H1 (cell line): ENCODE data around the gene CXCR5. TPM values are rescaled to one million over a fixed set of nuclear protein-coding genes. Genes with fewer than 3 reads are reported as not detected.

Experiments
- CTCF ChIA-PET: fragments of 300-600 bp; sonication (Branson Sonifier 250); formaldehyde crosslinking; loops from one replicate; lab custom pipeline; 2021; ENCODE audit not compliant: partially characterized antibody; lab: Charles Lee
- POLR2A ChIA-PET: fragments of 300-600 bp; sonication (Branson Sonifier 250); formaldehyde crosslinking; loops from one replicate; lab custom pipeline; 2021; ENCODE audit warnings: inconsistent platforms; ENCODE audit not compliant: partially characterized antibody; lab: Charles Lee
- DNase-seq, 2 experiments: peaks; one replicate each; pipeline versions ENCODE4 v3.0.0 to v3.0.0-alpha.2; 2010 to 2022; ENCODE audit warnings: low spot score in 2 of 2, low read depth in 1 of 2, mixed read lengths in 1 of 2
- FAIRE-seq: peaks from 2 replicates; lab custom pipeline; 2011; peaks lifted over from hg19 to GRCh38; lab: Jason Lieb, UNC
- H2AFZ ChIP-seq: 2 replicates; pipeline ENCODE4 v1.8.1; 2012; ENCODE audit warnings: low read length, inconsistent platforms
- H2AK5ac ChIP-seq: 2 replicates; pipeline ENCODE4 v1.6.1; 2013; ENCODE audit warnings: low read depth, low read length
- H2BK120ac ChIP-seq: replicated peaks from 2 replicates; pipeline ENCODE3; 2013; ENCODE audit warnings: low read depth, low read length, inconsistent platforms
- H2BK12ac ChIP-seq: 2 replicates; pipeline ENCODE4 v1.6.1; 2013; ENCODE audit warnings: low read depth, low read length
- H2BK15ac ChIP-seq: 2 replicates; pipeline ENCODE4 v1.6.1; 2013; ENCODE audit warnings: low read length
- H2BK20ac ChIP-seq: 2 replicates; pipeline ENCODE4 v1.6.1; 2013; ENCODE audit warnings: low read length
- H2BK5ac ChIP-seq: 2 replicates; pipeline ENCODE4 v1.6.1; 2013; ENCODE audit warnings: low read depth, low read length
- H3K14ac ChIP-seq: 2 replicates; pipeline ENCODE4 v1.6.1; 2013; ENCODE audit warnings: inconsistent platforms; ENCODE audit not compliant: insufficient read length
- H3K18ac ChIP-seq: 2 replicates; pipeline ENCODE4 v1.6.1; 2013; ENCODE audit warnings: low read length; ENCODE audit errors: extremely low read depth
- H3K23ac ChIP-seq: 2 replicates; pipeline ENCODE4 v1.6.1; 2013; ENCODE audit warnings: inconsistent platforms; ENCODE audit not compliant: insufficient read length
- H3K23me2 ChIP-seq: 2 replicates; pipeline ENCODE4 v1.6.1; 2013; ENCODE audit warnings: low read depth, low read length
- H3K27ac ChIP-seq: 2 replicates; pipeline ENCODE4 v1.6.1; 2011; ENCODE audit warnings: low read depth, low read length, inconsistent platforms
- H3K27me3 ChIP-seq, 4 experiments: replicated peaks in 1 of 4; 1 replicate in 1 of 4; 2 replicates in 3 of 4; pipeline versions ENCODE4 v1.6.1 to v1.8.1; 2011 to 2013; ENCODE audit warnings: low read length in 3 of 4, mild to moderate bottlenecking in 3 of 4, inconsistent platforms in 2 of 4, mixed read lengths in 2 of 4, moderate library complexity in 1 of 4; ENCODE audit not compliant: control insufficient read depth in 3 of 4, insufficient read depth in 3 of 4; ENCODE audit errors: extremely low read depth in 1 of 4
- H3K36me3 ChIP-seq, 4 experiments: 2 replicates each; pipeline versions ENCODE4 v1.6.1 to v1.8.1; 2011 to 2013; ENCODE audit warnings: mild to moderate bottlenecking in 4 of 4, low read length in 3 of 4, moderate library complexity in 2 of 4, control low read depth in 1 of 4, inconsistent platforms in 1 of 4; ENCODE audit not compliant: insufficient read depth in 4 of 4, control insufficient read depth in 2 of 4
- H3K4ac ChIP-seq: replicated peaks from 2 replicates; pipeline ENCODE3; 2013; ENCODE audit warnings: low read length, low read depth, mixed read lengths, inconsistent platforms; ENCODE audit not compliant: insufficient read length
- H3K4me1 ChIP-seq, 4 experiments: replicated peaks in 1 of 4; 1 replicate in 1 of 4; 2 replicates in 3 of 4; pipeline versions ENCODE4 v1.6.1 to v1.8.1; 2011 to 2013; ENCODE audit warnings: low read length in 3 of 4, inconsistent platforms in 2 of 4, mixed read lengths in 1 of 4; ENCODE audit not compliant: insufficient read depth in 4 of 4, control insufficient read depth in 3 of 4
- H3K4me2 ChIP-seq, 2 experiments: 2 replicates each; pipeline versions ENCODE4 v1.6.1 to v1.8.1; 2011 to 2013; ENCODE audit warnings: low read depth in 2 of 2, low read length in 2 of 2, control low read depth in 1 of 2, inconsistent platforms in 1 of 2, mild to moderate bottlenecking in 1 of 2; ENCODE audit not compliant: insufficient read depth in 1 of 2
- H3K4me3 ChIP-seq, 4 experiments: fragments of 200-600, 300-600 bp in 1 of 4; sonication (generic), shearing (Covaris generic), sonication (Bioruptor Twin) in 1 of 4; 2 replicates each; pipeline versions ENCODE4 v1.5.1 to v1.8.1; 2011 to 2016; ENCODE audit warnings: low read length in 4 of 4, low read depth in 3 of 4, control low read depth in 2 of 4, inconsistent platforms in 2 of 4, mild to moderate bottlenecking in 2 of 4, mixed read lengths in 1 of 4, moderate library complexity in 1 of 4; ENCODE audit not compliant: insufficient read depth in 2 of 4; ENCODE audit errors: extremely low read depth in 1 of 4
- H3K56ac ChIP-seq: replicated peaks from 2 replicates; pipeline ENCODE3; 2013; ENCODE audit warnings: low read depth, mild to moderate bottlenecking, mixed read lengths, low read length, inconsistent platforms; ENCODE audit not compliant: insufficient read length
- H3K79me1 ChIP-seq: 2 replicates; pipeline ENCODE4 v1.6.1; 2013; ENCODE audit warnings: low read depth, low read length, control low read depth
- H3K79me2 ChIP-seq, 2 experiments: 2 replicates each; pipeline versions ENCODE4 v1.6.1 to v1.8.1; 2012 to 2013; ENCODE audit warnings: low read length in 2 of 2, mild to moderate bottlenecking in 2 of 2, inconsistent platforms in 1 of 2; ENCODE audit not compliant: insufficient read depth in 2 of 2, control insufficient read depth in 1 of 2
- H3K9ac ChIP-seq, 4 experiments: replicated peaks in 1 of 4; 1 replicate in 1 of 4; 2 replicates in 3 of 4; pipeline versions ENCODE4 v1.6.1 to v1.8.1; 2011 to 2013; ENCODE audit warnings: low read depth in 3 of 4, low read length in 3 of 4, control low read depth in 2 of 4, mild to moderate bottlenecking in 2 of 4, moderate library complexity in 2 of 4, inconsistent platforms in 1 of 4; ENCODE audit errors: extremely low read depth in 1 of 4
- H3K9me3 ChIP-seq, 2 experiments: 2 replicates each; pipeline versions ENCODE4 v1.6.1 to v1.8.1; 2012 to 2013; ENCODE audit warnings: mild to moderate bottlenecking in 2 of 2, moderate library complexity in 2 of 2, control low read depth in 1 of 2, inconsistent platforms in 1 of 2, low read depth in 1 of 2, low read length in 1 of 2, mixed read lengths in 1 of 2; ENCODE audit not compliant: insufficient read depth in 2 of 2
- H4K20me1 ChIP-seq, 2 experiments: replicated peaks in 1 of 2; 2 replicates each; pipeline versions ENCODE3 to v1.8.1; 2011 to 2013; ENCODE audit warnings: inconsistent platforms in 2 of 2, low read length in 2 of 2, mild to moderate bottlenecking in 1 of 2; ENCODE audit not compliant: insufficient read depth in 2 of 2, control insufficient read depth in 1 of 2
- H4K5ac ChIP-seq: 2 replicates; pipeline ENCODE4 v1.6.1; 2013; ENCODE audit warnings: low read length, low read depth, mixed read lengths, inconsistent platforms; ENCODE audit not compliant: insufficient read length
- H4K8ac ChIP-seq: 2 replicates; pipeline ENCODE4 v1.8.0; 2013; ENCODE audit warnings: mild to moderate bottlenecking, moderate library complexity, low read length, inconsistent platforms; ENCODE audit not compliant: insufficient read depth; ENCODE audit errors: extremely low read depth
- H4K91ac ChIP-seq: replicated peaks from 2 replicates; pipeline ENCODE3; 2013; ENCODE audit warnings: low read length, mixed read lengths, inconsistent platforms; ENCODE audit not compliant: insufficient read length
- EGR1 ChIP-seq: IDR thresholded peaks from 2 replicates; pipeline ENCODE4 v1.6.1; 2011; ENCODE audit warnings: low read depth, low read length, borderline replicate concordance
- GTF2F1 ChIP-seq: IDR thresholded peaks from 2 replicates; pipeline ENCODE4 v1.6.1; 2012; ENCODE audit warnings: low read depth, low read length, improper control_type of control experiment, borderline replicate concordance
- JUND ChIP-seq: IDR thresholded peaks from 2 replicates; pipeline ENCODE4 v1.6.1; 2011; ENCODE audit warnings: mild to moderate bottlenecking, improper control_type of control experiment, low read length
- KDM1A ChIP-seq: fragments of 200-600, 300-600 bp; sonication (generic); IDR thresholded peaks from 2 replicates; pipeline ENCODE4 v1.7.1; 2016; ENCODE audit warnings: mild to moderate bottlenecking, low read length, borderline replicate concordance
- MAX ChIP-seq: IDR thresholded peaks from 2 replicates; pipeline ENCODE4 v1.6.1; 2012; ENCODE audit warnings: inconsistent platforms
- NANOG ChIP-seq: IDR thresholded peaks from 2 replicates; pipeline ENCODE4 v1.6.1; 2011; ENCODE audit warnings: low read length, low read depth, mild to moderate bottlenecking, inconsistent platforms; ENCODE audit not compliant: insufficient read depth, poor library complexity, severe bottlenecking
- NRF1 ChIP-seq: IDR thresholded peaks from 2 replicates; pipeline ENCODE4 v1.6.1; 2011; ENCODE audit warnings: mild to moderate bottlenecking, low read depth, low read length, improper control_type of control experiment
- RAD21 ChIP-seq, 2 experiments: IDR thresholded peaks in 1 of 2; conservative IDR thresholded peaks in 1 of 2; 2 replicates each; pipeline ENCODE4 v1.6.1; 2011; ENCODE audit warnings: low read depth in 2 of 2, low read length in 2 of 2, improper control_type of control experiment in 1 of 2, inconsistent platforms in 1 of 2, mild to moderate bottlenecking in 1 of 2, moderate library complexity in 1 of 2
- RXRA ChIP-seq: IDR thresholded peaks from 2 replicates; pipeline ENCODE4 v1.6.1; 2011; ENCODE audit warnings: low read depth, mild to moderate bottlenecking, low read length, moderate library complexity; ENCODE audit not compliant: insufficient read depth
- SIRT6 ChIP-seq: IDR thresholded peaks from one replicate; pipeline ENCODE4 v1.7.1; 2012; ENCODE audit warnings: low read length, inconsistent platforms
- SP1 ChIP-seq: IDR thresholded peaks from 2 replicates; pipeline ENCODE4 v1.6.1; 2011; ENCODE audit warnings: low read depth, low read length
- TAF7 ChIP-seq: optimal IDR thresholded peaks from 2 replicates; pipeline ENCODE3; 2011; ENCODE audit warnings: low read depth, mild to moderate bottlenecking, inconsistent platforms, low read length, moderate library complexity, borderline replicate concordance
- TCF12 ChIP-seq: IDR thresholded peaks from 2 replicates; pipeline ENCODE4 v1.6.1; 2011; ENCODE audit warnings: low read depth, mild to moderate bottlenecking, low read length
- YY1 ChIP-seq: IDR thresholded peaks from 2 replicates; pipeline ENCODE4 v1.6.1; 2011; ENCODE audit warnings: low read depth, mild to moderate bottlenecking, low read length
- WGBS, 2 experiments: shearing (Covaris generic) in 1 of 2; methylation state at CpG; one replicate each; pipeline versions ENCODE4 v1.1.6 to v1.1.7; 2013 to 2015; ENCODE audit warnings: low lambda C conversion rate in 2 of 2, mixed read lengths in 2 of 2, inconsistent platforms in 1 of 2, low coverage in 1 of 2, missing lambda C conversion rate in 1 of 2; ENCODE audit not compliant: insufficient replicate concordance in 2 of 2, insufficient coverage in 1 of 2, insufficient read length in 1 of 2; ENCODE audit errors: extremely low coverage in 1 of 2, missing lambda C conversion rate in 1 of 2; 5-methylcytosine and 5-hydroxymethylcytosine counted together
- polyA plus RNA-seq, 7 experiments: library from polyadenylated mRNA; depleted of rRNA in 3 of 7; stranded (reverse) in 5 of 7; unstranded in 2 of 7; fragments of >200 nt in 5 of 7; fragments of 200-250 nt in 2 of 7; gene quantifications; 1 replicate in 5 of 7; 2 replicates in 1 of 7; 4 replicates in 1 of 7; pipeline versions ENCODE4 v1.2.1 to v1.2.3, GENCODE V29; 2011 to 2013; ENCODE audit warnings: missing spikeins in 2 of 7, mixed read lengths in 2 of 7
- total RNA-seq: library from RNA; stranded (reverse); fragmentation: NEBNext Ultra II Directional; extraction: Animal tissue kit (Norgen Biotek cat#: 25700); gene quantifications from 2 replicates; pipeline ENCODE4 v1.2.1, GENCODE V29; 2021

CXCR5 gene
- total and polyA plus RNA-seq, 2 of the 8 experiments (the other 6 are each of a cell fraction or from before 2014, with no cell fraction given), result not detected

- H3K36me3 ChIP-seq, result no peaks in the 10 kb centered on the region
- H3K27ac ChIP-seq, result no peak overlapping the region
- ChIA-PET POLR2A (interaction anchor here (0.6 kb wide), 1 partner anchor 281 kb away, joined by 3 read pairs; no protein-coding TSS in a partner anchor), CTCF (interaction anchor here (0.6 to 2.9 kb wide), 7 partner anchors 16 to 199 kb away, joined by 3 to 9 read pairs (median 4); no protein-coding TSS in a partner anchor)
- no peak overlapping the region for H3K18ac ChIP-seq
- H2AK5ac ChIP-seq, result no peak overlapping the region
- H2BK120ac ChIP-seq, result no peak overlapping the region
- DNase-seq, result no peak
- TF ChIP-seq MAX, result no peak
- TF ChIP-seq NRF1, result no peak
- no peak for TF ChIP-seq TCF12
- TF ChIP-seq TAF7, result no peak
- TF ChIP-seq JUND, result no peak
- no peak for TF ChIP-seq SIRT6
- no peak for TF ChIP-seq SP1
- no peak for TF ChIP-seq RAD21 (IDR thresholded peaks at IDR 0.05 in 1 of 2, conservative IDR thresholded peaks at IDR 0.05 in 1 of 2; ENCODE audit: low read depth in 2 of 2, low read length in 2 of 2)
- TF ChIP-seq YY1, result no peak
- TF ChIP-seq KDM1A, result no peak
- no peak for TF ChIP-seq EGR1
- TF ChIP-seq GTF2F1, result no peak
- no peak for TF ChIP-seq NANOG
- TF ChIP-seq RXRA, result no peak
- no peak overlapping the region for H3K4me2 ChIP-seq
- no peak overlapping the region for H3K14ac ChIP-seq
- no peak overlapping the region for H2BK12ac ChIP-seq
- no peaks in the 10 kb centered on the region; a peak in 3 of 7 replicates for H3K27me3 ChIP-seq
- no peak overlapping the region for H4K91ac ChIP-seq
- 0 out of 2 replicates have a peak overlapping the region, but pooled peaks have one; percentile 31 for H2BK15ac ChIP-seq
- no peaks in the 10 kb centered on the region for H3K79me2 ChIP-seq
- no peaks in the 10 kb centered on the region for H3K9me3 ChIP-seq
- no peak overlapping the region for H2AFZ ChIP-seq
- no peak overlapping the region for H3K56ac ChIP-seq
- no peaks in the 10 kb centered on the region for H3K79me1 ChIP-seq
- H4K20me1 ChIP-seq, result peaks cover 0 to 4% of the 10 kb centered on the region in 2 experiments
- H3K9ac ChIP-seq, result no peak overlapping the region
- H3K23me2 ChIP-seq, result no peaks in the 10 kb centered on the region
- H2BK20ac ChIP-seq, result no peak overlapping the region
- H3K4me1 ChIP-seq, result peaks cover 0 to 14% (median 8%) of the 10 kb centered on the region in 4 experiments; a peak in 6 of 7 replicates
- no peak overlapping the region for H2BK5ac ChIP-seq
- 93% methylated on average over 5 of the region's 5 CpGs; no CpG with 5 or more reads in 1 of the 2 experiments for WGBS, 2 experiments
- no peak overlapping the region for H3K4me3 ChIP-seq
- H4K8ac ChIP-seq, result no peak overlapping the region
- no peak overlapping the region for H4K5ac ChIP-seq
- no peak overlapping the region for H3K4ac ChIP-seq
- H3K23ac ChIP-seq, result no peak overlapping the region
- FAIRE-seq, result no peak
These were observed 6.1 kb downstream of the CXCR5 start for GRCh38 chr11:118889797-118890196.
